SH-SY5Y (cell line): Measurements from ENCODE around the gene RAD51.

ENCODE experiments used
- GATA2 ChIP-seq: IDR thresholded peaks from 2 replicates; pipeline ENCODE4 v1.6.1; 2011; ENCODE audit warnings: mild to moderate bottlenecking, low read depth, low read length
- GATA3 ChIP-seq: IDR thresholded peaks from 2 replicates; pipeline ENCODE4 v1.6.1; 2011; ENCODE audit warnings: low read depth, mild to moderate bottlenecking, low read length, moderate library complexity

DNA sequence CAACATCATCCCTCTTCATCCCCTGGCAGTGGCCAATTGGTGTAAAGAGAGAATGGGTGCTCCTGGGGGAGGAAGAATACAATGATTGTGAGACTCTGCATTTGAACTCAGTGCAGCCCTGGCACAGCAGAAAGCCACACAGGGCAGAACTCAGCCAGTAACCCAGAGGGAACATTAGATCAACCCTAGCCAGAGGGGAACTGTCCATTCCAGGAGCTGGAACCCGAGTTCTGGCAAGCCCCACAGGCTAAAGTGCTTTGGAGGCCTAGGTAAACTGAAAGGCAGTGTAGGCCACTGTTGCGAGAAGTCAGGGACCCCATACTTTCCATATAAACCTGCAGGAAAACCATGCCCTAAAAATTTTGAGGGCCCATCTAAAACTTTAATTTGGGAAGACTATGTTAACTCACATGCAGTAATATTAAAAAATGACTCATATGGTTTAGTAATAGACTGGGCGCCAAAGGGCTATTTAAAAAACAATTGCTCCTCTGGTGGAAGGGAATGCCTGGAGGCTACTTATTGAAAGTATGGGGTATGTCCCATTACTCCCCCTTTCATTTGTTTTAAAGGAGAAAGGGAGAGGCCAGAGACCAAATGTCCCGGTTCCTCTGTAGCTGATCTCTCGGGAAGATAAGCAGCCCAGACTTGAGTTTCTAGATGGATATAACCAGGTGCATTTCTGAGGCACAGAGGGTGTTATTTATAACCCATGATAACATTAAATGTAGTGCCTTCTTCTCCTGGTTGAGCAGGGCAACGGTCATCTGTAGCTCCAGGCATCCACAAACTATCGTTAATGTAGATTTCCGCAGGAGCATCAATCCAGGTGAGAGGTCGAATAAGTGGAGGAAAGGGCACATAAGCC lies 5.8 kb upstream of the RAD51 start:
- TF ChIP-seq GATA3 = no peak
- no peak for TF ChIP-seq GATA2
